ENCODE data around the gene RADIL. TPM values are rescaled to one million over a fixed set of nuclear protein-coding genes. Genes with fewer than 3 reads are reported as not detected.
"Not testable (repeated sequence)": the region's sequence is repeated elsewhere in the genome, so short reads cannot be mapped to it uniquely, and the experiment has no call there.

The RADIL gene
- total RNA-seq, 1 donor from 2014 or later: 3.3 TPM

DNA sequence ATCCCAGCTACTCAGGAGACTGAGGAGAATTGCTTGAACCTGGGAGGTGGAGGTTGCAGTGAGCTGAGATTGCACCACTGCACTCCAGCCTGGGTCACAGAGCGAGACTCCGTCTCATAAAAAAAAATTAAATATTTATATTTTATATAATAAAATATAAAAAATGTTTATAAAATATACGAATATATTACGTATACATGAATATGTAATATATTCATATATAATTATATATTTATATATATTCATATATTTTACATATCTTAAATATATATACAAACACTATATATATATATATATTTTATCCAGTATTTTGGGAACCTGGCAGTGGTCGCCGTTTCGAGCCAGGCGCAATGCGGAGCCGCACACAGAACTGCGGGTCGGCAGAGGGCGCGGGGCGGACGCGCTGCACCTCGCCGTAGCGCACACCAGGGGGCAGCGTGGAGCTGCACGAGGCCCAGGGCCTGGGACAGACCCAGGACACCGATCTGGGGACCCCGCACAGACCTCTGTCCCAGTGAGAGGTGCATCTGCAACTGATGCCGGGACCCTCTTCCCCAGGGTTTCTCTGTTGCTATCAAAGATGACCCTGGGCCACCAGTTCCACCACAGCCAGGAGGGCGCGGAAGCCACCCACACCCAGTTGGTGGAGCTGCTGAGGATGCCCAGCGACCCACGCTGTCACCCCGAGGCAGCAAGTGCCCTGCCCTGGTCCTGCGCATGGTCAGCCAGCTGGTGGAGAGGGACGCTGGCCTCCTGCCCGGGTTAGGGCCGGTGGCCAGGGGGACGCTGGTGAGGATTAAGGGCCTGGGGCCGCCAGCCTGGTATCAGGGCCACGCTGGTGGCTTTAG lies 85.4 kb downstream of the RADIL start:
- DNase-seq (ENCODE audit: low spot score in 2 of 2): peak; percentile 80 to 88
- FAIRE-seq: peak; percentile 34

DNA sequence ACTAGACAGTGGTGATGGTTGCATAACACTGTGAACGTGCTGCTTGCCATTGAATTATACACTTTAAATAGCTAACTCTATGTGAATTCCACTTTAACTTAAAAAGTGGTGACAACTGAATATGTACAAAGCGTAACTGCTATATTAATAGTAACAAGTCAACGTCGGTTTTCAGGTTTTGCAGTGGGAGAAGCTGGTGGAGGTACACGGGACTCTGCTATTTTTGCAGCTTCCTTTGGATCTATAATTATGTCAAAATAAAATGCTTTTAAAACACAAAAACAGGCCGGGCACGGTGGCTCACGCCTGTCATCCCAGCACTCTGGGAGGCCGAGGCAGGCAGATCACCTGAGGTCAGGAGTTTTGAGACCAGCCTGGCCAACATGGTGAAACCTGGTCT lies 87.1 kb downstream of the RADIL start:
- FAIRE-seq (no peak), DNase-seq (ENCODE audit: low spot score in 2 of 2) (no peak)

DNA sequence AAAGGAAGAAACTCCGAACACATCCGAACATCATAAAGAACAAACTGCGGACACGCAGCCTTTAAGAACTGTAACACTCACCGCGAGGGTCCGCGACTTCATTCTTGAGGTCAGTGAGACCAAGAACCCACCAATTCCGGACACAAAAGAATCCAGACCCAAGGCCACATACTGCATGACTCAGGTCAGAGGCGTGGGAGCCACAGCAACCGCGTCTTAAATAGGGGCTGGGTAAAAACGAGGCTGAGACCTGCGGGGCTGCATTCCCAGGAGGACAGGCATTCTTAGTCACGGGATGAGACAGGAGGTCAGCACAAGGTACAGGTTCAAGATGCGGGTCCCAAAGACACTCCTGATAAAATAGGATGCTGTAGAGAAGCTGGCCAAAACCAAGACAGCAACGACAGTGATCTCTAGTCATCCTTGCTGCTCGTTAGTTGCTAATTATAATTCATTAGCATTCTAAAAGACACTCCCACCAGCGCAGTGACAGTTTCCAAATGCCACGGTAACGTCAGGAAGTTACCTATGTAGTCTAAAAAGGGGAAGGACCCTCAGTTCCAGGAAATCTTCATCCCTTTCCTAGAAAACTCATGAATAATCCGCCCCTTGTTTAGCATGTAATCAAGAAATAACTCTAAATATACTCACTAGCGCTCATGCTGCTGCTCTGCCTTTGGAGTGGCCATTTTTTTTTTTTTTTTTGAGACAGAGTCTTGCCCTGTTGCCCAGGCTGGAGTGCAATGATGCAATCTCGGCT lies 88.7 kb downstream of the RADIL start:
- FAIRE-seq (no peak), DNase-seq (ENCODE audit: low spot score in 2 of 2) (no peak)

DNA sequence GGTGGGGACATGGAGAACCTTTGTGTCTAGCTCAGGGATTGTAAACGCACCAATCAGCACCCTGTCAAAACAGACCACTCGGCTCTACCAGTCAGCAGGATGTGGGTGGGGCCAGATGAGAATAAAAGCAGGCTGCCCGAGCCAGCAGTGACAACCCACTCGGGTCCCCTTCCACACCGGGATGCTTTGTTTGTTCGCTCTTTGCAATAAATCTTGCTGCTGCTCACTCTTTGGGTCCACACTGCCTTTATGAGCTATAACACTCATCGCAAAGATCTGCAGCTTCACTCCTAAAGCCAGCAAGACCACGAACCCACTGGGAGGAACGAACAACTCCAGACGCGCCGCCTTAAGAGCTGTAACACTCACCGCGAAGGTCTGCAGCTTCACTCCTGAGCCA lies 89.3 kb downstream of the RADIL start:
- not testable (repeated sequence) for FAIRE-seq; DNase-seq (ENCODE audit: low spot score in 2 of 2)

DNA sequence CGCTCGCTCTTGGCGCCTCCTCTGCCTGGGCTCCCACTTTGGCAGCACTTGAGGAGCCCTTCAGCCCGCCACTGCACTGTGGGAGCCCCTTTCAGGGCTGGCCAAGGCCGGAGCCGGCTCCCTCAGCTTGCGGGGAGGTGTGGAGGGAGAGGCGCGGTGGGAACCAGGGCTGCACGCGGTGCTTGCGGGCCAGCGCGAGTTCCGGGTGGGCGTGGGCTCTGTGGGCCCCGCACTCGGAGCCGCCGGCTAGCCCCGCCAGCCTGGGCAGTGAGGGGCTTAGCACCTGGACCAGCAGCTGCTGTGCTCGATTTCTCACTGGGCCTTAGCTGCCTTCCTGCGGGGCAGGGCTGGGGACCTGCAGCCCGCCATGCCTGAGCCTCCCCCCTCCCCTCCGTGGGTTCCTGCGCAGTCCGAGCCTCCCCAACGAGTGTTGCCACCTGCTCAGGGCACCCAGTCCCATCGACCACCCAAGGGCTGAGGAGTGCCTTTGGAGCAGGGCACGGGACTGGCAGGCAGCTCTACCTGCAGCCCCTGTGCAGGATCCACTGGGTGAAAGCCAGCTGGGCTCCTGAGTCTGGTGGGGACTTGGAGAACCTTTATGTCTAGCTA lies 90.0 kb downstream of the RADIL start:
- not testable (repeated sequence) for FAIRE-seq; DNase-seq (ENCODE audit: low spot score in 2 of 2)

DNA sequence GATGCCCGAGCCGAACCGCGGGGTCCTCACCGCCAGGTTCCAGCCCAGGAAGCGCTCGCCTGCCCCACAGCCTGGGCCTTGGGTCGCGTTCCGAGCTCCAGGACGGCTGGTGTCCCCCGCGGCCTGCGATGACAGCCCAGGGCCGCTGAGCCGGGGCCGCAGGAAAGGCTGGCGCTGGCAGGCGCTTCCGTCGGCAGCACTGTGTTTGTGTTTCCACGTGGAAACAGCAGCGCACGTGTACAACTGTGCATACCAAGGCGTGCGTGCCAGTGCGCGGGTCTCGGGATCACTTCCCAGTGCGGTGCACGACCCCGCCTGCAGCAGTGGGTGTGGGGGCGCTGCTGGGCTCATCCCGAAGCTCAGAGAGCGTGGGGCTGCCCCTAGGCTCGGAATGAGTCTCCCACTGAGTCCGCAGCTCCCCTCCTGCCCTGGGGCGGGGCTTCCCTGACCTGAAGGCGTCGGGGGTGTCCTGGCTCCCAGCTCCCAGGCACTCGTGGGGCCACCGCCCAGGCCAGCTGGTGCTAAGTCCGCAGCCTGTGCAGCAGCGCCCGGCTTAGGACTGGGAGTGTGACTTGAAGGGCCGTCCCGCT lies 90.9 kb downstream of the RADIL start:
- no peak for FAIRE-seq
- DNase-seq (ENCODE audit: low spot score in 2 of 2): peak in 1 of 2 donors; percentile 41

DNA sequence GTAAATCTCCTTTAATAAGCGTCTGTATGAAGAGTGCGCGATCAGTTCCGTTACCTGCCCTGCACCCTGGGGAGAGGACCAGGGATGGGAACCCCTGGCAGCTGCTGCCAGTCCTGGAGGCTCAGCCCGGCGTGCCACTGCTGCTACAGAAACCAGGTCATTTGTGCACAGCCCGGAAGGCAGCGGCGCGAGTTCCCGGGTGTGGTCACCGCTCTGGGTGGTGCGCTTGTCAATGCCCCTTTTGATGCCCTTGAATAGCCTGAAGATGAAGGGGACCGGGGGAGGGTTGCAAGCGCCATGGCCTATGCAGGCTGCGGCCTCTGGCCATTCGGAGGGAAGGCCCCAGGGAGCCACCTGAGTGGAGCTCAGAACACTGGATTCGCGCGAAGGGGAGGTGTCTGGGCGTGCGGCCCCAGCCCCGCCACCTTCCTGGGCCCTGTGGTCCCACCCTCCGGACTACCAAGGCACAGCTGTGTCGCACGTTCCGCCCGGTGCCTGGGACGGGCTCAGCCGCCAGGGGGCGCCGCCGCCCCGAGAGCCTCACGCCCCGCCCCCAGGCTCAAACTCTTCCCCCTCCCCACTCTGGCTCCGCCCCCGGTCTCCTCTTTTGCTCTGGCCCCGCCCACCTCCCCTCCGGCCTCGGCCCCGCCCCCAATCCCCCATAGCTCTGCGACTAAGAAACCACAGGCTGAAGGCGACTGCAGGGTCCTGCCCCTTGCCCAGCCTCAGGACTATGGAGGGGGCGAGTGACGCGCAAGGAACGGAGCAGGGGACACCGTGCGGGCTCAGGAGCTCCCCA lies 91.6 kb downstream of the RADIL start:
- FAIRE-seq (no peak), DNase-seq (ENCODE audit: low spot score in 2 of 2) (peak; percentile 85 to 95)

DNA sequence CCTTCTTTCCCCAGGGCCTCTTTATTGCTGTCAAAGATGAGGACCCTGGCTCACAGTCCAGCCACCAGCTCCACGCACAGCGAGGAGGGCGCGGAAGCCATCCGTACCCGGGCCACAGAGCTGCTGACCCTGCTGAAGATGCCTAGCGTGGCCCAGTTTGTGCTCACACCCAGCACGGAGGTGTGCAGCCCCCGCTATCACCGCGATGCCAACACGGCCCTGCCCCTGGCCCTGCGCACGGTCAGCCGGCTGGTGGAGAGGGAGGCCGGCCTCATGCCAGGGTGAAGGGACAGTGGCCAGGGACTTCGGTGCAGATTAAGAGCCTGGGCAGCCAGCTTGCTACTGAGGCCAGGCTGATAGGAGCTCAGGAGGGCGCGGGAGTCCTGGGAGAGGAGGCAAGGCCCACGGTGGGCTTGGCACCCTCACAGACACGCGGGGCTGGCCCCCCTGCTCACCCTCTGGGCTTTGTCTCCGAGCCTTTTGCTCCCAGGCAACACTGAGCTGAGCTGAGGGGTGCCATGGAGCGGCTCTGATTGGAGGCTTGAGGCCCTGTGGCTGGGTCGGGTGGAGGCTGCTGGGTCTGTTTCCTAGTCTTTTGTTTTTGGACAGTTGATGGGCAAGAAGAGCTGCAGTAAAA lies 92.3 kb downstream of the RADIL start:
- FAIRE-seq (no peak), DNase-seq (ENCODE audit: low spot score in 2 of 2) (peak in 1 of 2 donors; percentile 24)

DNA sequence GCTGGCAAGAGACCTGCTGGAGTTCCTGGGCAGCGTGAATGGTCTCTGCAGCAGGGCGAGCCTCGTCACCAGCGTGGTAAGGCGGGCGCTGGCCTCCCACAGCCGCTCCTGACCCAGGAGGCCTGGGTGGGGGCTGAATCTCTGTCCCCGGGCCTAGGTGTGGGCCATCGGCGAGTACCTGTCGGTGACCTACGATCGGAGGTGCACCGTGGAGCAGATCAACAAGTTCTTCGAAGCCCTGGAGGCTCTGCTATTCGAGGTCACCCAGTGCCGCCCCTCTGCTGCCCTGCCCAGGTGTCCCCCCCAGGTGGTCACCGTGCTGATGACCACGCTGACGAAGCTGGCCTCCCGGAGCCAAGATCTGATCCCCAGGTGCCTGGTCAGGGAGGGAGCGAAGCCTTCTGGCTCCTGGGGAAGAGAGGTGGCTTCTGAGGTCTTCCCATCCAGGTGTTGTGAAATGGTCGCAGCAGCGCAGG lies 93.0 kb downstream of the RADIL start:
- no peak for FAIRE-seq
- peak in 1 of 2 donors; percentile 19 for DNase-seq (ENCODE audit: low spot score in 2 of 2)

DNA sequence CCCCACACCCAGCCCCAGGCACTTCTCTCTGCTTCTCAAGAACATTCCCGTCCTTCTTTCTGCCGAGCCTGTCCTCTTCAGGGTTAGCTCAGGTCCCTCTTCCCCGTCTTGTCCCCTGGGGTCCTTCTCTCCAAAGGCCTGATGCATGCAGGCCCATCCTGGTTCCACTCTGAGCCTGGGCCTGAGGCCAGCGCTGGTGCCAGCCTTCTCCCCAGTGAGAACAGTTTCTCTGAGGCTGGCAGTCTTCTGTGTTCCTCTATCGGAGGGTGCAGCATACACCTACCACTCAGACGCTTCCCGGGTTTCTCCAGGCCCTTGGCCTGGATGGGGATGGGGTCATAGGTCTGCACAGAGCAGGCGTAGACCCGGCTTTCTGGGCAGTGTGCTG lies 93.4 kb downstream of the RADIL start:
- peak in 1 of 2 donors; percentile 27 for DNase-seq (ENCODE audit: low spot score in 2 of 2)
- no peak for FAIRE-seq

DNA sequence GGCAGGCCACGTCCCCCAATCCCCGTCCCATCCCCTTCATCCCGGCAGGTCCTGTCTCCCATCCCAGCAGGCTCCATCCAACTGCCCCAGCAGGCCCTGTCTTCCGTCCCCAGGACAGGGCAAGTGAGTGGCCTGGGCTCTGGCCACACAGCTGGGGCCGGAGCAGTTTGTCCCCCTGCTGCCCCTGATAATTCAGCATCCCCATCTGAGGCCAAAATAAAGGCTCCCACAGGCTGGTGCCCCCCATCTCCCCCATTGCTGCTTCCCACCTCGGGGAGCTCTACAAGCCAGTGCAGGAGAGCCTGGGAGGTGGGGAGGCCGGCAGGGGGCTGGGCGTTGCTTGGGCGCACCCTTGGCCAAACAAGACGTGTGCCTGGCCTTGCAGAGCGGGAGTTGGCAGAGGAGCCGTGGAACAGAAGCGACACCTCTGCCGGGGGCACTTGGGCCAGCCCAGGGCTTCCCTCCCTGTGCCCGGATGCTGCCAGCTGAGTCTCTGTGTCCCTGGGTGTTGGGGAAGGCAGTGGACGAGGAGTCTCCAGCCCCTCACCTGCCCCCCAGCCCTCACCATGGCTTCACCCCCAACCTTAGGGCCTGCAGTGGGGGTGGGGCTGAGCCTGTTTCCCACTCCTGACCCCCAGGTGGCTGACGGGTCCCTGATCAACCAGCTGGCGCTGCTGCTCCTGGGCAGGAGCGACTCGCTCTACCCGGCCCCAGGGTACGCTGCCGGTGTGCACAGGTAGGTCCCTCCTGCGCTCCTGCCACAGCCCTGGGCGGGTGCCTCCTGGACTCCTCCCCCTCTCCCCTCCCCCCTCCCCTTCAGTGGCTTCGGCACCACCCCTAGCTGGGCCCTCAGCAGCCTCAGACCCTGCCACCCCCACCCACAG lies 94.1 kb downstream of the RADIL start:
- peak in 1 of 2 donors; percentile 21 for DNase-seq (ENCODE audit: low spot score in 2 of 2)

DNA sequence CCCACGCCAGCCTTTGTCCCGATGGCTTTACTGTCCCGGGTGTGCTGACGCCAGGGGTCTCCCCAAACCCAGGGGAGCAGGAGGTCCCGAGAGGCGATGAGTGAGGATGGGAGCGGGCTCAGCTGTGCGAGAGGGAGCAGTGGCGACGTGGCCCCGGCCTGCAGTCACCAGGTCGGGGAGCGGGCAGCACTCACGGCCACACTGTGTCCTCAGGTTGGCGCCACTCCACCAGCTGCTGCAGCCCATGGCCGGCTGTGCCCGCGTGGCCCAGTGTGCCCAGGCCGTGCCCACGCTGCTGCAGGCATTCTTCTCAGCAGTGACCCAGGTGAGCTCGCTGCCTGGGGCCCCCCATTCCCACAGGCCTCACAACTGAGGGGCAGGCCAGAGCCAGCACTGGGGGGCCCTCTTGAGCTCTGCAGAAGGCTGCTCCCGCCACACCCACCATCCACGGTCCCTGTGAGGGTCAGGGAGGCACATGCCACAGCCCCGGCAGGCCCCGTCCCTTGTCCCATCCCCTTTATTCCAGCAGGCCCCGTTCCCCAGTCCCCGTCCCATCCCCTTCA lies 94.8 kb downstream of the RADIL start:
- DNase-seq (ENCODE audit: low spot score in 2 of 2) (peak in 1 of 2 donors; percentile 26), FAIRE-seq (no peak)

More for the DNA sequence above, 94.1 kb downstream of the RADIL start:
- FAIRE-seq: no peak

DNA sequence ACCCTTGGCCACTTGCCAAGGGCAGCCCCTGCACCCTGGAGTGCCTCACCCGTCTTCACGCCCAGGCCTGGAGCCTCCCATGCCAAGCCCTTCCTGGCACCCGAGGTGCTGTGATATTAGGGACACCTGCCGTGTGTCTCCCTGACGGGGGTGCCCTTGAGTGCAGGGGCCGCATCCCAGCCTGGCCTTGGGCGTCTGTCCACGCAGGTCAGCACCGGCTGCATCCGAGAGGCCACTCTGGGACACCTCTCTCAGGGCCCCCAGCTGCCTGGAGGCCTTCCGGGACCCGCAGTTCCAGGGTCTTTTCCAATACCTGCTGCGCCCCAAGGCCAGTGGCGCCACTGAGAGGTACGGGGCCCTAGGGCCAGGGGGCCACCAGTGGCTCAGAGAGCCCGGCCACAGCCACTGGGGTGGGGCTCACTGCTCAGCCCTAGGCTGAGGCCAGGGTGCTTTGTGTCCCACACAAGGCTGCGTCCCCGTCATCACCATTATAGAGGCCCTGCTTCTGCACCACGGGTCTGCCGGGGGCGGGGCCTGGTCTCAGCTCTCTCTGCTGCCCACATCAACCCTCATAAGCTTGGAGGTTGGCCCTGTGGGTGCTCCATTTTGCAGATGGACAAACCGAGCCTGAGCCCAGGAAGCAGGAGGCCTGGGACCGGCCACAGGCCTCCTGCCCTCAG lies 95.4 kb downstream of the RADIL start:
- FAIRE-seq: no peak
- peak in 1 of 2 donors; percentile 22 for DNase-seq (ENCODE audit: low spot score in 2 of 2)

DNA sequence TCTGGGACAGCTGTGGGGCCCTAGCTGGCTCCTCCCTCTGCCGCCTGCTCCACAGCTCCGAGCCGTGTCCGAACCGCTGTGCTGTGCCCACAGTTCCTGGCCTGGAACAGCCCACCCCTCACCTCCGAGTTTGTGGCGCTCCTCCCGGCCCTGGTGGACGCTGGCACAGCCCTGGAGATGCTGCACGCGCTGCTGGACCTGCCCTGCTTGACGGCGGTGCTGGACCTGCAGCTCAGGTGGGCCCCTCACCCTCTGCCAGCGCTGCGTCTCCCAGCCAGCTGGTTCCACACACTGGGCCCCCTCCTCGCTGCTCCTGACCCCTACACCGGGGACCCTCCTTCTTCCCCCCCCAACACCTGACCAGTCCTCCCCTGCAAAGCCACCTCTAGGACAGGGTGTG lies 96.0 kb downstream of the RADIL start:
- DNase-seq (ENCODE audit: low spot score in 2 of 2) (no peak), FAIRE-seq (no peak)

DNA sequence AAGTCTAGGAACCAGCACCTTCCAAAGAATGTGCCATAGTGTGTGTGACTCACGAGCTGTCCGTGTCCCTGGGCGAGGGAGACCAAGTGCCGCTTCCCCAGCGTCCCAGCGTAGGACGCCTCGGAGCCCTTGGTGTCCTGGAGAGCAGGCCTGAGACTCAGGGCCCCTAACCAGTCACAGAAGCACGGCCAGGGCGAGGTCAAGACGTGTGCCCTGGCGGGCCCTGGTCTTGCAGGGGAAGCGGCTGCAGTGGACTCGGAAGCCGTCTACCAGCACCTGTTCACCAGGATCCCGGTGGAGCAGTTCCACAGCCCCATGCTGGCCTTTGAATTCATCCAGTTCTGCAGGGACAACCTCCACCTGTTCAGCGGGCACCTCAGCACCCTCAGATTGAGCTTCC lies 97.5 kb downstream of the RADIL start:
- FAIRE-seq (no peak), DNase-seq (ENCODE audit: low spot score in 2 of 2) (no peak)

DNA sequence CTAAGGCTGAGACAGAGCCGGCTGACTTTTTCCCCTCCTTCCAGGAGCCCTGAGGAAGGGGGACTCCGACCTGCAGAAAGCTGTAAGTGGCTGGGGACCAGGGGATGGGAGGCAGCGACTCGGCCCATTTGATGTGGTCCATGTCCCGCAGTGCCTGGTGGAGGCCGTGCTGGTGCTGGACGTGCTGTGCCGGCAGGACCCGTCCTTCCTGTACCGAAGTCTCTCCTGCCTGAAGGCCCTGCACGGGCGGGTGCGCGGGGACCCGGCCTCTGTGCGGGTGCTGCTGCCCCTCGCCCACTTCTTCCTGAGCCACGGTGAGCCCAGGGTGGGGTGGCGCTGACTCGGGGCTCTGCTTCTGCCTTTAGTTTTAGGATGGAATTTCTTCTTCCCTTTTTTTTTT lies 98.1 kb downstream of the RADIL start:
- DNase-seq (ENCODE audit: low spot score in 2 of 2) (no peak), FAIRE-seq (no peak)

DNA sequence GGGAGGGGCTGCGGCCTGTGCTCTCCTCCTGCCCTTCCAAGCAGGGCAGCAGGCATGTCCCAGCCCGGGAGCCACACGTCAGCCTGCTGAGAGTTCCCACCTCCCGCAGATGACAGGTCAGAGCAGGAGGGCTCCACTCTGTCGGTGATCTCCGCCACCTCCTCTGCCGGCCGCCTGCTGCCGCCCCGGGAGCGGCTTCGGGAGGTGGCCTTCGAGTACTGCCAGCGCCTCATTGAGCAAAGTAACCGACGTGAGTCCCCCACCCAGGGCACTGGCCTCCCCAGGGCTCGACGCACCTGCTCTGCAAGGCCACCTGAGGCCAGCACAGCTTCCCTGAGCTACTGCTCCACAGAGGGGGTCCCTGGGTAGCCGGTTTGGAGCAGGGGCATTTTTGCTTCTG lies 98.7 kb downstream of the RADIL start:
- no peak for DNase-seq (ENCODE audit: low spot score in 2 of 2)
- no peak for FAIRE-seq

All from frontal cortex (tissue), 4 donors.